C4-2B (cell line): ENCODE results near the gene HIVEP3.

Experiments used
- CTCF ChIP-seq: fragments of 450-650 bp; conservative IDR thresholded peaks from 2 replicates; pipeline ENCODE4 v1.5.1; 2017; ENCODE audit warnings: mild to moderate bottlenecking
- ZFX ChIP-seq: fragments of 450-650 bp; IDR thresholded peaks from 2 replicates; pipeline ENCODE4 v1.6.1; 2017

GRCh38 chr1:41741244-41741643 is 177.5 kb downstream of the HIVEP3 start:
- TF ChIP-seq CTCF (no peak), ZFX (no peak)
